ENCODE data around the gene SLC10A3. TPM values are rescaled to one million over a fixed set of nuclear protein-coding genes. Genes with fewer than 3 reads are reported as not detected.

Gene SLC10A3
- total RNA-seq, 1 donor from 2014 or later = 66.2 TPM

DNA sequence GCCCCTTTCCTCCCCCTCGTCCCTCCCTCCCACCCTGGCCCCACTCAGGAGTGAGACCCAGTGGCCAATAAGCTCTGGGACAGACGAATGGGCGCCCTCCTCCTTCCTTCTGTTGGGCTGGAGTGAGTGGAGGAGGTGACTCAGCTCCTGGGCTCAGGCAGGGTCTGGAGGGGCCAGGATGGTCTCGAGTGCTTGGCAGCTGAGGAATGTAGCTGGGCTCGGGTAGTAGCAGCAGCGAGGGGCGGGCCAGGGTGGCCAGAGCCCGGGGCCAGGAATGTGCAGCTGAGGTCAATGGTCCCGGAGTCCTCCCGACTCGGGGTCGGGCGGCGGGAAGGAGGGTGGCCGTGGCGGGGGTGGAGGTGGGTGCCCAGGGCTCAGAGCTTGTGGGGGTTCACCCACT, 41.2 kb upstream of the SLC10A3 start:
- H3K4me1 ChIP-seq = peaks cover 0 to 6% of the 10 kb centered on the region in 2 donors
- intact Hi-C loops (cut with DNase I) = loop anchor here (5.0 kb wide), 2 partner anchors 44 to 104 kb away; partner anchors contain the start of genes ATP6AP1 and UBL4A
- no peak for TF ChIP-seq CTCF (IDR thresholded peaks at IDR 0.05)
- H3K9me3 ChIP-seq = no peaks in the 10 kb centered on the region
- DNase-seq (ENCODE audit: low spot score in 2 of 2) = peak in 1 of 2 donors; percentile 85
- no peaks in the 10 kb centered on the region for H3K27me3 ChIP-seq
- H3K27ac ChIP-seq = peak overlapping the region; percentile 60 to 65
- no peak overlapping the region for H3K4me3 ChIP-seq
- peaks cover 7 to 23% of the 10 kb centered on the region in 2 donors for H3K36me3 ChIP-seq

- no peaks in the 10 kb centered on the region for H3K9me3 ChIP-seq
- no peak overlapping the region for H3K4me3 ChIP-seq
- no peak for DNase-seq (ENCODE audit: low spot score in 2 of 2)
- peak overlapping the region; percentile 60 to 65 for H3K27ac ChIP-seq
- no peak for TF ChIP-seq CTCF (IDR thresholded peaks at IDR 0.05)
- H3K36me3 ChIP-seq = peaks cover 7 to 16% of the 10 kb centered on the region in 2 donors
- H3K27me3 ChIP-seq = no peaks in the 10 kb centered on the region
- peaks cover 0 to 6% of the 10 kb centered on the region in 2 donors for H3K4me1 ChIP-seq
- intact Hi-C loops (cut with DNase I) = loop anchor here (5.0 kb wide), 2 partner anchors 43 to 103 kb away; partner anchors contain the start of genes ATP6AP1 and UBL4A
Observed at GRCh38 chrX:154530286-154530685, 39.9 kb upstream of the SLC10A3 start.

GRCh38 chrX:154529206-154529612, 38.8 kb upstream of the SLC10A3 start:
- Histone ChIP-seq H3K27me3 (no peaks in the 10 kb centered on the region), H3K27ac (peak overlapping the region in 1 of 2 donors; percentile 32), H3K36me3 (peaks cover 7 to 16% of the 10 kb centered on the region in 2 donors), H3K4me3 (no peak overlapping the region), H3K9me3 (no peaks in the 10 kb centered on the region), H3K4me1 (peaks cover 0 to 6% of the 10 kb centered on the region in 2 donors)
- TF ChIP-seq CTCF (IDR thresholded peaks at IDR 0.05) = no peak
- no peak for DNase-seq (ENCODE audit: low spot score in 2 of 2)
- intact Hi-C loops (cut with DNase I) = no loop called here

- no peaks in the 10 kb centered on the region for H3K9me3 ChIP-seq
- peak in 1 of 2 donors; percentile 87 for DNase-seq (ENCODE audit: low spot score in 2 of 2)
- H3K27ac ChIP-seq = peak overlapping the region; percentile 67 to 73
- TF ChIP-seq CTCF (IDR thresholded peaks at IDR 0.05) = peak; percentile 31 to 55 (median 46)
- H3K36me3 ChIP-seq = peaks cover 0 to 1% of the 10 kb centered on the region in 2 donors
- intact Hi-C loops (cut with DNase I) = no loop called here
- H3K4me3 ChIP-seq = peak overlapping the region; percentile 8 to 56
- H3K27me3 ChIP-seq = no peaks in the 10 kb centered on the region
- peaks cover 0 to 6% of the 10 kb centered on the region in 2 donors for H3K4me1 ChIP-seq
Observed at GRCh38 chrX:154526901-154527675, 36.7 kb upstream of the SLC10A3 start.

- TF ChIP-seq CTCF (IDR thresholded peaks at IDR 0.05) = no peak
- intact Hi-C loops (cut with DNase I) = no loop called here
Observed at GRCh38 chrX:154525606-154526490, 35.4 kb upstream of the SLC10A3 start.

More at GRCh38 chrX:154525606-154526490, 35.4 kb upstream of the SLC10A3 start:
- H3K9me3 ChIP-seq = no peaks in the 10 kb centered on the region
- no peak for DNase-seq (ENCODE audit: low spot score in 2 of 2)
- no peaks in the 10 kb centered on the region for H3K36me3 ChIP-seq
- no peak overlapping the region for H3K4me3 ChIP-seq
- H3K4me1 ChIP-seq = peaks cover 0 to 3% of the 10 kb centered on the region in 2 donors
- peak overlapping the region; percentile 67 to 73 for H3K27ac ChIP-seq
- no peaks in the 10 kb centered on the region for H3K27me3 ChIP-seq

Measured in ascending aorta (tissue), 2 donors.